HG03108 (cell line): ENCODE data around the gene LPAR3.
"Not testable (repeated sequence)": the region's sequence is repeated elsewhere in the genome, so short reads cannot be mapped to it uniquely, and the experiment has no call there.

Source experiments
- ATAC-seq: cut with Tn5 transposase; IDR thresholded peaks from one replicate; pipeline ENCODE4 v1.9.1; 2021; ENCODE audit warnings: moderate library complexity; ENCODE audit not compliant: unreplicated experiment

LPAR3 gene, protein sequence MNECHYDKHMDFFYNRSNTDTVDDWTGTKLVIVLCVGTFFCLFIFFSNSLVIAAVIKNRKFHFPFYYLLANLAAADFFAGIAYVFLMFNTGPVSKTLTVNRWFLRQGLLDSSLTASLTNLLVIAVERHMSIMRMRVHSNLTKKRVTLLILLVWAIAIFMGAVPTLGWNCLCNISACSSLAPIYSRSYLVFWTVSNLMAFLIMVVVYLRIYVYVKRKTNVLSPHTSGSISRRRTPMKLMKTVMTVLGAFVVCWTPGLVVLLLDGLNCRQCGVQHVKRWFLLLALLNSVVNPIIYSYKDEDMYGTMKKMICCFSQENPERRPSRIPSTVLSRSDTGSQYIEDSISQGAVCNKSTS

DNA sequence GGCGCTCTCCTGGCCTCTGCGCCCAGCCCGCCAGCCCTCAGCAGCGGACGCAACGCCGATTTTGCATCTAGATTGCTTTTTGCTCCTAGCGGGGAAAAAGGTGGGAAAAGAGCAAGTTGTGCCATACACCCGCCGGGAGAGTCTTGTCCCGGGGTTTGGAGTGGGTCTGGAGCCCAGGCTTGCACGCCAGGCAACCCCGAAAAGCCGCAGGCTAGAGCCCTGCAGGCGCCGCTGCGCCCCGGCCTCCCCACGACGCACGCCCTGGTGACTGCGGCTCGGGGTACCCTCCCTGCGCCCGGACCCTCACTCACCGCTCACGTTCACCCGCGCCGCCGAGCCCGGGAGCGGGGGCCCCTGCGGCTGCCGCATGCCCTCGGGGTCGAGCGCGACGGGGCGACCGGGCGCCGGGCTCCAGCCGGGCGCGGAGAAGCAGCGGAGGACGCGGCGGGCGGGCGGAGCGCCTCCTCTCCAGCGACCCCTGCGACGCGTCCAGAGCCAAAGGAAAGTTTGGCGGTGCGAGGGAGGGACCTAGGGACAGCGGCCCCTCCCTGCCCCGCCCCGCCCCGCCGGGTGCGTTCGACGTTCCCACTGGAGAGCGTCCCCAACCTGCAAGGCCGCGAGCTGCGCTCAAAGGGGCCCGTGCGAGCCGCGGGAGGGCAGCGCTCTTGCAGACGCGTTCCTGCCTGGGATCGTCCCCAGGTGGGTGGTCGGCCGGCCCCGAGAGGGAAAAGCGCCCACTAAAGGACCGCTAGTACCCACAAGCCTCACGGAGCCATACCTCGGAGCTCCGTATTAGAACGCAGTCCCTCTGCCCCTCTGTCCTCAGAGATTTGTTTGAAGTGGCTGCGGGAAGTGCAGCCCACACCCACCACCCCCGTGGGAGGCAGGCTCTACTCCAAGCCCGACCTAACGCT, at the start of gene LPAR3:
Gene LPAR3, minus strand, starts transcription at position 502 of the 914 bp plus-strand sequence. CDS start 27,086 bp downstream, outside the sequence.
- no peak for ATAC-seq

DNA sequence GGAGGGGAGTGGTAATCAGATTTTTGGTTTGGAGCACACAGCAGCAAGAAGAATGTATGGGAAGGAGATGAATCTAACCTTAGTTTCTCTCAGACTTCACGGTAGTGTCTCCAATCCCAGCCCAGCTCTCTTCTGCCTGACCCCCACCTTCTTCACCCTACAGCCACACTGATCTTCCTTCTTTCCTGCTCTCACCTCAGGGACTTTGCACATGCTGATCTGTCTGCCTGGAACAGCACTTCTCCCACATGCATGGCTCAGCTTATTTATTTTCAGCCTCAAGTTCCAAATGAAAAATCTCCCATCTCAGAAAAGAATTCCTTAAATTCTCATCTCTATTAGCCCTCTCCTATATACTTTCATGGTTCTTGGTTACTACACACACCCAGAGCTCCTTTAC, 48.8 kb upstream of the LPAR3 start:
- ATAC-seq = no peak

DNA sequence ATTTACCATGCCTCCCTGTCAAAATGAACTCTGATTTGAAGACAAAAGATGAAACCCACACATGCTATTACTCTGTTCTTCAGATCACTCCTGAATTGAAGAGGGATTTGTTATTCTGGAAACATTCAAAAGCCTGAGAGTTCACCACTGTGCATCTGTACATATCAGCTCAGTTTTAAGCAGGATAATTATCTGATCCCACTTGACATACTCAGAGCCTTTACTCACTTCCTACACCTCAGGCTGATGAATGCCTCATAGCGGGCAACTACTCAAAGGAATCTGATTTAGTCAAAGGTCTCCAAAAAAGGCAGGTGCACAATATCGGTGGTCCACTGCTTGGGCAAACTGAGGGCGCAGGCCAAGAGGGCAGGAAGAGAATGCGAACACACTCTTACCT, 47.5 kb upstream of the LPAR3 start:
- ATAC-seq = no peak

DNA sequence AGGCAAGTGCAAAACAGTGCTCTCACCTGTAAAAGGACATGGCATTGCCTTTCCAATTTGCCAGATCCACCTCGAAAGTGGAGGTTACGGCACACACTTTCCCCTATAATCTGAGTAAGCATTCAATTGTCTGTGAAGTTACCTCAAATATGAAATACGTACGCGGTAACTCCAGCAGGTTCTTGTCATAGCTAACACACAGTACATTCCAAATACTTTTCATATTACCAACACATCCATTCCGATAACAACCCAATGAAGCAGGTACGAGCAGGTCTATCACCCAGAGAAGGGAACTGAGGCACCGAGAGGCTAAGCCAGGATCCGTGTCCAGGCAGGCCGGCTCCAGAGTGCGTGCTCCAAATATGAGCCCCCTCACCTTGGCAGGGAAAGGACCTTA, 46.8 kb upstream of the LPAR3 start:
- no peak for ATAC-seq

DNA sequence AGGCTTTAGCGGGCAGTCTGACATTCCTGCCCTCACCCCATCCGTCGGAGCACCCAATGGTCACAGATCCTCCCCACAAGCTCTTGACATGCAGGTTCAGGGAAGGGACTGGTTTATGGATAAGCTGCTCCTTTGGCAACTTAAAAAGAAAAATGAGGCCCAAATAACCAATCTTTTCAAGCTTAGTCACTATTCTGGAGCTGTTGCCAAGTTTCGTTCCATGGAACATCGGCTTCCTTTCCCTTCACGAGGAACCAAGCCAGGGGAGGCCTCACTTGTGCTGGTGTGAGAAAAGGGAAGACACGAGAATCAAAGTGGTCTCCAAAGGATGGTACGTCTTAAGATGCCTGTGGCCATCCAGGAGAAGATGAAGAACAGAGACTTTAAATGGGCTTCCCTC, 46.1 kb upstream of the LPAR3 start:
- no peak for ATAC-seq

DNA sequence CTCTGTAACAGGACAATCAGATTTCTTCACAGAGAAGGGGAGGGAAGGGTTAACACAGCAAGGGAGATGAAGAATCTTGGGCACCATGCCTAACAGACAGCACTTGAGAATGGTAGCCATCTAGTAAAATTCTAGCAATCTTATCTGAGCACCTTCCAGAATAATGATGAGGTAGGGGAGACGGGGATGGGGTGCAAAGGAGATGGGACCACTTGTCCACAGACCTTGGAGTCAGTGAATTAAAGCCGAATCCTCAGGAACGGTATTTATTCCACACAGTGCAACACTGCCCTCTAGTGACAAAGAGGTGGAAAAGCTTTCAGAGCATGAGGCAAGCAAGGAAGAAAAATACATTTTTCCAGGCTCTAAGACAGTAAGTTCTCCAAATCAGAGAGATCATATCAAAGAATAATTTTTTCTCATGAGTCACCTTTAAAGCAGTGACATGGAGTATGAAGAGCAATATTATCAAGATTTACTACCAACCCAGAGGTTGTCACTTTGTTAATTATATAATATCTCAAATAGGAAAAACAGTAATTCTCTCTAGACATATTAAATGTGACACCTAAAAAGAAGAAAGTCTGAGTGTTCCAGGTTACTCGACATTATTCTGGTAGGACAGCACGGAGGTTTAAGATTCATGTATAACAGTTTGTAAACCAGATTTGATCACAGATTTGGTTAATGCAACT, 43.3 kb upstream of the LPAR3 start:
- ATAC-seq = no peak

DNA sequence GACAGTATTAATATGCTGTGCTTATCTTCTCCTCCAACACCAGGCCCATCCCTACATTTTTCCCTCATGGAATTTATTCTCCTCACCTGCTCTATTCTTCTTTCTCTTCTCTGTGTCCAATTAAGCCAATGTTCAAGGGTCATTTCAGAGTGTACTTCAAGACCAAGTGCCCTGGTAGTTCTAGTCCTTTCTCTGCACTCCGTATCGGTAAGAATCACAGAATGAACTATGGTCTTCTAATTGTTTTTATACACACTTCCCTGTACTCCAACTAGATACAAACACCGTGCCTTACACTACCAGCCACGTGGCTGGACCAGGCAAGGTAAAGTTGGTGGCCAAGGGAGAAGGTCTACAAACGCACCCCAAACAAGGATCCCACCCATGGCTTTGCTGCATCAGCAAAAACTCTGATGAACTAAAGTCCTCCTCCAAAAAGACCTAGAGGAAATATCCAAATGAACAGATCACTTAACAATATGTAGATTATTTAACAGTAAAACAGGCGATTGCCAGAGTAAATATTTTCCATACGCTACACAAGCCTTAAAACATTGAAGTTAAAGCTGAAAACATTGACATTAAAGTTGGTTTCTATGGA, 40.1 kb upstream of the LPAR3 start:
- no peak for ATAC-seq

DNA sequence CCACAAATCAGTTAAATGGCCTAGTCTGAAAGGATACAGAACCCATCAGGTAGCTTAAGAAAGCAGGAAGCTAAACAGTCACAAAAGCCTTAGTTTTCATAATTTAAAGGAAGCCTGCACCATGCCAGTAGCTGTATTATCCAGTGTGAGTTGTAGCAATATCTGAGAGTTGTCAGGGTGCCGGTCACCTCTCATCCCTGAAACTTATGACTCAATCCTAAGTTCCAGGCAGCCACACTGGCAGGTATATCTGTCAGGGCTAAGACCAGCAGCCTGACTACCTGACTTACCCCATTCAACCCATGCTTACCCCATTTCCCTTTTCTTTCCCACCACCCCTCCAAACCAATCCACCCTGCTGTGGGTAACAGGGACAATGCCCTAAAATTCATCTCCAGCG, 37.8 kb upstream of the LPAR3 start:
- no peak for ATAC-seq

DNA sequence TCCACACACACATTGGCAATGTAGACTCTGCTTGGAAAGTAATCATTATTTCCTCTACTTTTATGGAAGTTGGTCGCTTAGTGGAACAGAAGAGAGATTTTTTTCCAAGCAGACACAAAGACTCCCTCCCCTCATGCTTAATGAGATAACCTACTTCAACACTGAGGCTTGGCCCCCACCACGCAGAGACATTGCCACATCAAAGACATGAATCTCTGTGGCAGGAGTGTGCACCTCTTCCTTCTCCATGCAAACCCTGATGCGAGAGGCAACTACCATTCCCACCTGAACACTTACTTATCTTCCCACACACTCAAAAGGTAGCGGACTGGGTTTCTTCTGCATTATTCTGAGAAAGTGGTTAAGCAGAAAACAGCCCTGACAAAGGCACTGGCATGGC, 37.3 kb upstream of the LPAR3 start:
- no peak for ATAC-seq

DNA sequence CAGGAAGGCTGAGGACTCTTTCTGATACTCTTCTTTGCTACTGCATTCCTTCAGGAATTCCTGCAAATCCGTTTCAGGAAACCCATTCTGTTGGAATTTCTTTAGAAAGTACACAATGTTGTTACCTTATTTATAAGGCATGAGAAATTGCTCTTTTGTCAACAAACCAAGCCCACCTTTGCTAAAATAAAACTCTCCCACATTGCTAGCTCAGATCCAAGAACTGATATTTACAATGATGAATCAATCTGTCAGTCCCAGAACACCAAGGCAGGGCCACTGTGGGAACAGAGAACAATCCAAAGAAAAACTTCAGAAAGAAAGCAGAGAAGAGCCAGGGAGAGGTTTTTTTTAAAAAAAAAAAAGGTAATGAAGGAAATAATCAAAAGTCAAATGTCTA, 36.6 kb upstream of the LPAR3 start:
- no peak for ATAC-seq

DNA sequence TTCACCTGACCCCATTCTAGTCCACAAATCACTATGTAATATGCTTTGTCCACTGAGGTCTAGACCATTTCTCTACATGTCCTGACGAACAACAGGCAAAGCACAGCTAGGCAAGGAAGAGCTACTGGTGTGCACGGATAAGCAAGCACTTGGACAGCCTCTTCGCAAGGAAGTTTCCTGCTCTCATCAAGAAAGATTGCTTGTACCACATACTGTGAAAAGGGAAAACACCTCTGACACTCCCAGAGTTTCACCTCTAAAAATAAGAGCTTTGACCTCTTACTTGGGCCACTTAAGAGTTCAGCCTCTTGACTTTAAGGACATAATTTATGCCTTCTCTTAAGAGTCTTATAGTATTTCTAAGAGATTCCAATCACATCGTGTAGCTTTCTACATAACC, 36.0 kb upstream of the LPAR3 start:
- no peak for ATAC-seq

DNA sequence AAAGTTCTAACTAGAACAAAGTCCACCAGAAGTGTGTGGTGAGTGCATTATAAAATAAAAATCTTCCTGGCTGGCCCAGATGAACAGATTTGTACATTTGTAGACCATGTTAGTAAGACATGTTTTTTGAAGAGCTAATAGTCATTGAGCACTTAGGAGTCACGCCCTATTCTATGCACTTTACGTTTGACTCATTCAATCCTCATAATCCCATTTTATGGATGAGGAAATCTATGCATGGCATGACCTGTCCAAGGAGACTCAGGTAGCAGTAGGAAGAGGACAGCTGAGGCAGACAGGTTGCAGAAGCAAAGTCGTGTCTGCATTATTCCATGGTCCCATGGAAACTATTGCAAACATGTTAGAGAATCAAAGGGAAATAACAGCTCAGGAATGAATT, 30.3 kb upstream of the LPAR3 start:
- ATAC-seq = no peak

DNA sequence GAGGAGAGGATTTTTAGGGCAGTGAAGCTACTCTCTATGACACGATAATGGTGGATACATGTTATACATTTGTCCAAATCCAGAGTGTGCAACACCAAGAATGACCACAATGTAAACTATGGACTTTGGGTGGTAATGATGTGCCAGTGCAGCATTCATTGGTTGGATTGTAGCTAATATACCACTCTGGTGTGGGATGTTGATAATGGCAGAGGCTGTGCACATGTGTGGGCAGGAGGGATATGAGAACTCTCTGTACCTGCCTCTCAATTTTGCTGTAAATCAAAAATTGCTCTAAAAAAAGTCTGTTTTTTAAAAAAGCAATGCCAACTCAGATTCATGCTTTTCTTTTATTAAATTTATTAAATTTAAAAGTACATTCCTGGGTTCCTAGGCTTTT, 27.2 kb upstream of the LPAR3 start:
- no peak for ATAC-seq

DNA sequence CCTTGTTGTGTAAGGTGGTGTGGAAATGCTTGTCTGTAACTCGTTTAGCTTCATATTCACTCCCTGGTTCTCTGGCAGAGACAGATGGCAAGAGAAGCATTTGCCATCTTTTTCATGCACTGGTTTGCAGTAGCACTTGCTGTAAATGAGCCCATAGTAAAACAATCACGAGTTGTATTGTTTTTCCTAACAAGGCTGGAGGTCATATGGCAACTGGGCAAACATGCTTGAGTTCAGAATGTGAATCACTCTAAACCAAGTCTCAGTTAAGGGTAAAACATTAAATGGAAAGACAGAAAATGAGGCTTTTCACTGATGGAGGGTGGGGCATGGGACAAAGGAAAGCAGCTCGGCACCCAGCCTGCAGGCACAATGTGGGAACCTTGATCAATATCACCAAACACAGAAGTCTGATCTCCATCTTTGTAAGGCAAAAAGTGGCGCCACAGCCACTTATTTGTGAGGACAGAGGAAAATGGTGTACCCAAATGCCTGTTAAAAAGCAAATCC, 26.5 kb upstream of the LPAR3 start:
- ATAC-seq = no peak

DNA sequence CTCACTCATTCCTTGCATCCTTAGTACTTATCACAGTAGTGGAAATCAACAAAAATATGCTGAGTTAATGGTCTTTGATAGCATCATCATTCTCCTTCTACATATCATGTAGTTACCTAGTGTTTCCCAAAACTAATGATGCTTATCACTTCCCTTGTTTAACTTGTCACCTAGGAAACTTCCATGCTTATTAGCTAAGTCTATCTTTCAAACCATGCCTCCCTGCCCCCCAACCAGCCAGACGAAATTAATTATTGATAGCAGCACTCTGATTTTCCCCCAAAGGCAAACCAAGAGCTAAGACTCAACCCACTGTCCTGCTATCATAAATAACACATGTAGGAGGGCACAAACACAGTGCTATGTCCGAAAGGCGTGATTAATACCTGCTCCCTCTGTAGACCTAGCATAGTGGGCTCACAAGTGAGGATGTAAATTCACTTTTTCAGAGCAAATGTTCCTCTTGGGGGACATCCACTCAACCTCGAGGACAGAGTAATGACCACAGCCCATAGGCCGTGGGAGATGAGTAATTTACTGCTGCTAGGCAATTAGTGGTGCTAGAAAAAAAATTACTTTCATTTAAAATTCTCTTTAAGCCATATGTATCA, 25.8 kb upstream of the LPAR3 start:
- no peak for ATAC-seq

DNA sequence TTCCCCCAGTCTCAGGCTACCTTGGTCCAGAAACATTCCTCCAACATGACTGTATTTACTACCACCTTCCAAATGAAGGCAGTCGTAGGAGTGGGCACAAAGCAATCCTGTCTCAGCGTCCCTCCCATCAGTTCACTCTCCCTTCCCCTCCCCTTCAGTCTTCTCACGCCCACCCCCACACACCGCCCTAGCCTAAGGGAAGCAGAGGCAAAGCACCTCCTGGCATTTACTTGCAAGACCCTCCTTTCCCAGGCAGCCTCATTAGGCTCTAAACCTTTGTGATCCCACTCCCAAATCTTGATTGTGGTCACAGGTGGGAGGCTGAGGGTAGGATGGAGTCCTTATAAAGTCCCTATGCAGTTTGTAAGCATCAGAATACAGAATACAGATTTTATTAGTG, 23.9 kb upstream of the LPAR3 start:
- ATAC-seq = no peak

DNA sequence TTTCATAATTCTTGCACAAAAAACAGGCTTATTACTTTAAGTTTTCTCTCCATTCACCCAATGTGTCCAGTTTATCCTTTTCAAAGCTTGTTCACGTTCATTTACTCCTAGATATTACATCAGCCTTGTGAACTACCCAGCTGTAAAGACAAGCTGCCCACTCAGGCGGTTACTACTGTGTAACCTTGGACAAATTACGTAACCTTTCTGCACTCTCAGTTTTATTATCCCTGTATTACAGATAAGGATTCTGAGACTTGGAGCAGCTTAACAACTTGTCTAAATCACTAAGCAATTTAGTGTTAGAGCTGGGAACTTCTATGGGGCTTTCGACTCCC, 20.5 kb upstream of the LPAR3 start:
- ATAC-seq = no peak

DNA sequence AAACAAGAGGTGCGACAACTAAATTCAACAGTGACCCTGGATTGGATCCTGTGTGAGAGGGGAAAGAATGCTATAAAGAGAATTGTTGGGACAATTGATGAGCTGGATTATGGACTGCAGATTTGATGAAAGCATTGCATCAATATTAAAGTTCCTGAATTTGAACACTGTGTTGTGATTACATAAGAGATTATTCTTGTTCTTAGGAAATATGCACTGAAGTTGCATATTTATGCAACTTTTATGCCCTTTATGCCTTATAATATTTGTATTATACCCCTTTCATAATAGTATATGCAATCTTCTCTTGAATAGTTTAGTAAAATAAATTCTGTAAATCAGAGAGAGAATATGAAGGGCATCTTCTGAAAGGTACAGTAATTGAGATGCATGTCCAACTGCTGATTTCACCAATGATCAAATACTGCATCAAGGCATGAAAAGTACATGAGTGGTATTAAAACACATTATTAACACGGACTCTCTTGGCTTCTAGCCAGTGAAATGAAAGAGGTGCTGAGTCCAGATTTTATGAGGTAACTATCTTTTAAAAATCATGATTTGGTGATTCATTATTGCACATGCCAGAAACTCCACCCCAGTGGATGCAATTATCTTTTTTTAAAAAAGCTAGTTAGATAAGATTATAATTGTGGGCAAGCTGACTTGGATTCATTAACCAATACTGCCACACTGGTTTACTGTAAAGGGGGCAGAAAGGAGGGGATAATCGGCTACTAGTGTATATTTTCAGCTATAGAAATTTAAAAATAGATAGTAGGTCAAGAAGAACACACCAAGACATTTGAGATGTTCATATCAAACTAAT, 19.9 kb upstream of the LPAR3 start:
- no peak for ATAC-seq

DNA sequence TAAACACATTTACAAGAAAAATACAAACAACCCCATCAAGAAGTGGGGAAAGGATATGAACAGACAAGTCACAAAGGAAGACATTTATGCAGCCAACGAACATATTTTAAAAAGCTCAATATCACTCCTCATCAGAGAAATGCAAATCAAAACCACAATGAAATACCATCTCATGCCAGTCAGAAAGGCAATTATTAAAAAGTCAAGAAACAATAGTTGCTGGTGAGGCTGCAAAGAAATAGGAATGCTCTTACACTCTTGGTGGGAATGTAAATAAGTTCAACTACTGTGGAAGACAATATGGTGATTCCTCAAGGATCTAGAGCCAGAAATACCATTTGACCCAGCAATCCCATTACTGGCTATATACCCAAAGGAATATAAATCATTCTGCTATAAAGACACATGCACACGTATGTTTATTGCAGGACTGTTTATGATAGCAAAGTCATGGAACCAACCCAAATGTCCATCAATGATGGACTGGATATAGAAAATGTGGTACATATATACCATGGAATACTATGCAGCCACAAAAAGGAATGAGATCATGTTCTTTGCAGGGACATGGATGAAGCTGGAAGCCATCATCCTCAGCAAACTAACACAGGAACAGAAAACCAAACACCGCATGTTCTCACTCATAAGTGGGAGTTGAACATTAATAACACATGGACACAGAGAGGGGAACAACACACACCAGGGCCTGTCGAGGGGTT, 15.9 kb upstream of the LPAR3 start:
- not testable (repeated sequence) for ATAC-seq
